ENCODE data around the gene SCN5A.

The SCN5A gene

GRCh38 chr3:38516669-38517068 is 132.8 kb downstream of the SCN5A start:
- no peak overlapping the region for H2BK15ac ChIP-seq (ENCODE audit: low read depth, poor library complexity, severe bottlenecking)
- H3K18ac ChIP-seq (ENCODE audit: low read depth in 1 of 2, low read length in 2 of 2): no peak overlapping the region
- no peak overlapping the region for H2BK120ac ChIP-seq (ENCODE audit: low read depth, low read length)
- peaks cover 5 to 65% of the 10 kb centered on the region in 2 experiments for H3K36me3 ChIP-seq (ENCODE audit: control insufficient read depth in 1 of 2, insufficient read depth in 2 of 2, low read depth in 1 of 2, low read length in 2 of 2)
- H3K79me1 ChIP-seq (replicated peaks; ENCODE audit: low read length, poor library complexity, severe bottlenecking): peaks cover 4% of the 10 kb centered on the region
- no peak overlapping the region for H3K14ac ChIP-seq (ENCODE audit: low read length in 2 of 2)
- H4K8ac ChIP-seq (ENCODE audit: low read length): no peak overlapping the region
- no peak overlapping the region for H3K4ac ChIP-seq (ENCODE audit: low read depth in 1 of 2, low read length in 2 of 2)
- 58% methylated on average over 1 of the region's 1 CpG for WGBS
- no peak overlapping the region for H3K9ac ChIP-seq (ENCODE audit: low read length)
- DNase-seq: no peak
- no peak overlapping the region for H3K4me2 ChIP-seq (ENCODE audit: low read length, poor library complexity, severe bottlenecking)
- H3K9me3 ChIP-seq (ENCODE audit: control insufficient read depth, low read length): no peaks in the 10 kb centered on the region
- no peaks in the 10 kb centered on the region for H3K27me3 ChIP-seq (ENCODE audit: control insufficient read depth in 1 of 2, insufficient read depth in 1 of 2, low read length in 2 of 2)
- H3K27ac ChIP-seq (ENCODE audit: low read length, poor library complexity, severe bottlenecking): no peak overlapping the region
- no peak overlapping the region for H2AK5ac ChIP-seq (ENCODE audit: low read length, severe bottlenecking)
- H2BK12ac ChIP-seq (ENCODE audit: low read length in 2 of 2): no peak overlapping the region
- H2BK5ac ChIP-seq (ENCODE audit: low read depth, low read length, poor library complexity, severe bottlenecking): no peak overlapping the region
- H3K4me3 ChIP-seq (ENCODE audit: insufficient read depth in 1 of 2, low read depth in 1 of 2, low read length in 2 of 2): no peak overlapping the region
- no peaks in the 10 kb centered on the region for H3K4me1 ChIP-seq (ENCODE audit: control insufficient read depth, insufficient read depth, low read depth, low read length)
- H4K91ac ChIP-seq (ENCODE audit: low read length): no peak overlapping the region
- H3K23ac ChIP-seq (ENCODE audit: low read length in 2 of 2): no peak overlapping the region
- no peak overlapping the region for H2AFZ ChIP-seq (ENCODE audit: low read depth, low read length)

- Histone ChIP-seq H3K9me3 (ENCODE audit: control insufficient read depth, low read length) (no peaks in the 10 kb centered on the region), H2BK15ac (ENCODE audit: low read depth, poor library complexity, severe bottlenecking) (no peak overlapping the region), H3K27me3 (ENCODE audit: control insufficient read depth in 1 of 2, insufficient read depth in 1 of 2, low read length in 2 of 2) (no peaks in the 10 kb centered on the region), H4K91ac (ENCODE audit: low read length) (no peak overlapping the region), H2BK12ac (ENCODE audit: low read length in 2 of 2) (no peak overlapping the region), H3K9ac (ENCODE audit: low read length) (no peak overlapping the region), H3K4me1 (ENCODE audit: control insufficient read depth, insufficient read depth, low read depth, low read length) (no peaks in the 10 kb centered on the region), H3K27ac (ENCODE audit: low read length, poor library complexity, severe bottlenecking) (no peak overlapping the region), H3K36me3 (ENCODE audit: control insufficient read depth in 1 of 2, insufficient read depth in 2 of 2, low read depth in 1 of 2, low read length in 2 of 2) (peaks cover 5 to 74% of the 10 kb centered on the region in 2 experiments), H3K18ac (ENCODE audit: low read depth in 1 of 2, low read length in 2 of 2) (no peak overlapping the region), H2AK5ac (ENCODE audit: low read length, severe bottlenecking) (no peak overlapping the region), H3K23ac (ENCODE audit: low read length in 2 of 2) (no peak overlapping the region), H3K14ac (ENCODE audit: low read length in 2 of 2) (no peak overlapping the region), H3K4me2 (ENCODE audit: low read length, poor library complexity, severe bottlenecking) (no peak overlapping the region), H3K79me1 (replicated peaks; ENCODE audit: low read length, poor library complexity, severe bottlenecking) (peaks cover 4% of the 10 kb centered on the region), H2BK120ac (ENCODE audit: low read depth, low read length) (no peak overlapping the region), H2BK5ac (ENCODE audit: low read depth, low read length, poor library complexity, severe bottlenecking) (no peak overlapping the region), H3K4me3 (ENCODE audit: insufficient read depth in 1 of 2, low read depth in 1 of 2, low read length in 2 of 2) (no peak overlapping the region), H2AFZ (ENCODE audit: low read depth, low read length) (no peak overlapping the region), H4K8ac (ENCODE audit: low read length) (no peak overlapping the region), H3K4ac (ENCODE audit: low read depth in 1 of 2, low read length in 2 of 2) (no peak overlapping the region)
- 96% methylated on average over 7 of the region's 7 CpGs for WGBS
- DNase-seq: no peak
Measured at GRCh38 chr3:38515367-38515766, 134.1 kb downstream of the SCN5A start.

- WGBS: 92% methylated on average over 1 of the region's 3 CpGs
- H2AK5ac ChIP-seq (ENCODE audit: low read length, severe bottlenecking): no peak overlapping the region
Measured at GRCh38 chr3:38511546-38511945, 137.9 kb downstream of the SCN5A start.

DNA sequence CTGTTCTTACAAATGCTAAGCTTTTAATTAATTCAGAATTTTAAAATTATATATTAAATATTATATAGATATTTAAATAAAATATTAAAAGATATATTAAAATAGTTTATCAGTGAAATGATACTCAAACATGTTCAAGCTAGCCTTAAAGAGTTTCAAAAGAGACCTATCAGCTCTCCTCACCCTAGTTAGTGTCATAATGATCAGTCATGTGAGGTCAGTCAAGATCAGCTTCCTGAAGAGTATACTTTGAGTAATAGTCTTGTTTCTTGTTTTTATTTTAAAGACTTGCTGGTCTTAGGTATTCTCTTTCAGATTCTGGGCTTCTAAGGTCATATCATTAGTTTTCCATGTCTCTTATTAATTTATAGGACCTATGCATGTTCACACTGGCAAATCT is 138.9 kb downstream of the SCN5A start:
- H2BK5ac ChIP-seq (ENCODE audit: low read depth, low read length, poor library complexity, severe bottlenecking): no peak overlapping the region
- H4K91ac ChIP-seq (ENCODE audit: low read length): no peak overlapping the region
- peaks cover 5 to 89% of the 10 kb centered on the region in 2 experiments for H3K36me3 ChIP-seq (ENCODE audit: control insufficient read depth in 1 of 2, insufficient read depth in 2 of 2, low read depth in 1 of 2, low read length in 2 of 2)
- H2BK120ac ChIP-seq (ENCODE audit: low read depth, low read length): no peak overlapping the region
- H3K4me2 ChIP-seq (ENCODE audit: low read length, poor library complexity, severe bottlenecking): no peak overlapping the region
- H3K23ac ChIP-seq (ENCODE audit: low read length in 2 of 2): no peak overlapping the region
- H4K8ac ChIP-seq (ENCODE audit: low read length): no peak overlapping the region
- H3K27ac ChIP-seq (ENCODE audit: low read length, poor library complexity, severe bottlenecking): no peak overlapping the region
- H2BK12ac ChIP-seq (ENCODE audit: low read length in 2 of 2): no peak overlapping the region
- H2BK15ac ChIP-seq (ENCODE audit: low read depth, poor library complexity, severe bottlenecking): no peak overlapping the region
- H3K27me3 ChIP-seq (ENCODE audit: control insufficient read depth in 1 of 2, insufficient read depth in 1 of 2, low read length in 2 of 2): no peaks in the 10 kb centered on the region
- H3K4me1 ChIP-seq (ENCODE audit: control insufficient read depth, insufficient read depth, low read depth, low read length): no peaks in the 10 kb centered on the region
- no peak overlapping the region for H2AK5ac ChIP-seq (ENCODE audit: low read length, severe bottlenecking)
- peaks cover 2% of the 10 kb centered on the region for H3K79me1 ChIP-seq (replicated peaks; ENCODE audit: low read length, poor library complexity, severe bottlenecking)
- H3K9ac ChIP-seq (ENCODE audit: low read length): no peak overlapping the region
- DNase-seq: no peak
- no peak overlapping the region for H3K14ac ChIP-seq (ENCODE audit: low read length in 2 of 2)
- no peak overlapping the region for H3K4me3 ChIP-seq (ENCODE audit: insufficient read depth in 1 of 2, low read depth in 1 of 2, low read length in 2 of 2)
- no peaks in the 10 kb centered on the region for H3K9me3 ChIP-seq (ENCODE audit: control insufficient read depth, low read length)
- H3K18ac ChIP-seq (ENCODE audit: low read depth in 1 of 2, low read length in 2 of 2): no peak overlapping the region
- no peak overlapping the region for H2AFZ ChIP-seq (ENCODE audit: low read depth, low read length)
- no peak overlapping the region for H3K4ac ChIP-seq (ENCODE audit: low read depth in 1 of 2, low read length in 2 of 2)

More at GRCh38 chr3:38511546-38511945, 137.9 kb downstream of the SCN5A start:
- H3K27ac ChIP-seq (ENCODE audit: low read length, poor library complexity, severe bottlenecking): no peak overlapping the region
- H2BK15ac ChIP-seq (ENCODE audit: low read depth, poor library complexity, severe bottlenecking): no peak overlapping the region
- no peak overlapping the region for H2BK5ac ChIP-seq (ENCODE audit: low read depth, low read length, poor library complexity, severe bottlenecking)
- peaks cover 2% of the 10 kb centered on the region for H3K79me1 ChIP-seq (replicated peaks; ENCODE audit: low read length, poor library complexity, severe bottlenecking)
- no peak overlapping the region for H2BK12ac ChIP-seq (ENCODE audit: low read length in 2 of 2)
- no peak overlapping the region for H2BK120ac ChIP-seq (ENCODE audit: low read depth, low read length)
- H3K36me3 ChIP-seq (ENCODE audit: control insufficient read depth in 1 of 2, insufficient read depth in 2 of 2, low read depth in 1 of 2, low read length in 2 of 2): peaks cover 5 to 84% of the 10 kb centered on the region in 2 experiments
- H3K18ac ChIP-seq (ENCODE audit: low read depth in 1 of 2, low read length in 2 of 2): no peak overlapping the region
- H2AFZ ChIP-seq (ENCODE audit: low read depth, low read length): no peak overlapping the region
- no peak overlapping the region for H3K9ac ChIP-seq (ENCODE audit: low read length)
- no peak overlapping the region for H3K4ac ChIP-seq (ENCODE audit: low read depth in 1 of 2, low read length in 2 of 2)
- no peak overlapping the region for H3K4me3 ChIP-seq (ENCODE audit: insufficient read depth in 1 of 2, low read depth in 1 of 2, low read length in 2 of 2)
- no peaks in the 10 kb centered on the region for H3K27me3 ChIP-seq (ENCODE audit: control insufficient read depth in 1 of 2, insufficient read depth in 1 of 2, low read length in 2 of 2)
- no peak for DNase-seq
- no peak overlapping the region for H4K91ac ChIP-seq (ENCODE audit: low read length)
- no peak overlapping the region for H4K8ac ChIP-seq (ENCODE audit: low read length)
- H3K9me3 ChIP-seq (ENCODE audit: control insufficient read depth, low read length): no peaks in the 10 kb centered on the region
- no peak overlapping the region for H3K23ac ChIP-seq (ENCODE audit: low read length in 2 of 2)
- no peak overlapping the region for H3K4me2 ChIP-seq (ENCODE audit: low read length, poor library complexity, severe bottlenecking)
- H3K14ac ChIP-seq (ENCODE audit: low read length in 2 of 2): no peak overlapping the region
- no peaks in the 10 kb centered on the region for H3K4me1 ChIP-seq (ENCODE audit: control insufficient read depth, insufficient read depth, low read depth, low read length)
